Right renal pelvis (tissue), 4 donors: ENCODE data around the gene IL37. TPM values are rescaled to one million over a fixed set of nuclear protein-coding genes. Genes with fewer than 3 reads are reported as not detected.

Experiments used
- DNase-seq, 4 donors: peaks; one replicate each; pipeline ENCODE4 v3.0.0-alpha.2; 2013; ENCODE audit warnings: low read depth in 4 of 4, low spot score in 3 of 4, missing footprints in 1 of 4
- polyA plus RNA-seq, 4 donors: library from polyadenylated mRNA; unstranded; fragments of 120-200 nt; gene quantifications; one replicate each; pipeline ENCODE4 v1.2.1, GENCODE V29; 2013; ENCODE audit not compliant: insufficient read length in 4 of 4

IL37 gene, protein sequence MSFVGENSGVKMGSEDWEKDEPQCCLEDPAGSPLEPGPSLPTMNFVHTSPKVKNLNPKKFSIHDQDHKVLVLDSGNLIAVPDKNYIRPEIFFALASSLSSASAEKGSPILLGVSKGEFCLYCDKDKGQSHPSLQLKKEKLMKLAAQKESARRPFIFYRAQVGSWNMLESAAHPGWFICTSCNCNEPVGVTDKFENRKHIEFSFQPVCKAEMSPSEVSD
- polyA plus RNA-seq, result under 1 TPM in 2 of 4 donors, not detected in 2; 0.26 to 0.27 TPM

DNA sequence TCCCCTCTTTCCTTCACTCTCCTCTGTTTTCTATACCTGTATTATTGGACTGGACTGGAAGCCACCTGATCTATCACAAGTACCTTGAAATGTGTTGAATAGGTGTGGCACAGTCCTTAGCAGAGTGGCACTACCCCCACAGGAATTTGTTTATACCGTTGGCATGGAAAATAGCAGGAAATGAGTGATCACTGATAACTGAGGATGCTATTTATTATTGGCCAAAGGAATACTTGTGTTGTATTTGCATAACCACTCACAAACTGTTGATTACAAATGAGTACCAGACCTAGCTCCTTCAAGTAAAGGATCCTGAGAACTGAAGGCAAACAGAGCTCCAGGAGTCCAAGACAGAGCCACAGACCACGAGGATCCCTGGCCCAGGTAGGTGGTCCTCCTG, at the start of gene IL37:
Gene IL37, plus strand, starts transcription at position 301 of the 400 bp plus-strand sequence. CDS start 1,848 bp downstream, outside the sequence.
- DNase-seq, result no peak

DNA sequence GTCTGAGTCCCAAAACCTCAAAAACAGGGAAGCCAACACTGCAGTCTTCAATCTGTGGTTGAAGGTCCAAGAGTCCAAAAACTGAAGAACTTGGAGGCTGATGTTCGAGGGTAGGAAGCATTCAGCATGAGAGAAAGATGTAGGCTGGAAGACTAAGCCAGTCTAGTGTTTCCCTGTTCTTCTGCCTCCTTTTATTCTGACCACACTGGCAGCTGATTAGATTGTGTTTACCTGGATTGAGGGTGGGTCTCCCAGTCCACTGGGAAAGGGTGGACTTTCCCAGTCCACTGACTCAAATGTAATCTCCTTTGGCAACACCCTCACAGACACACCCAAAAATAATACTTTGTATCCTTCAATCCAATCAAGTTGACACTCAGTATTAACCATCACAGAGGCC, 46.9 kb upstream of the IL37 start:
- DNase-seq, result no peak

DNA sequence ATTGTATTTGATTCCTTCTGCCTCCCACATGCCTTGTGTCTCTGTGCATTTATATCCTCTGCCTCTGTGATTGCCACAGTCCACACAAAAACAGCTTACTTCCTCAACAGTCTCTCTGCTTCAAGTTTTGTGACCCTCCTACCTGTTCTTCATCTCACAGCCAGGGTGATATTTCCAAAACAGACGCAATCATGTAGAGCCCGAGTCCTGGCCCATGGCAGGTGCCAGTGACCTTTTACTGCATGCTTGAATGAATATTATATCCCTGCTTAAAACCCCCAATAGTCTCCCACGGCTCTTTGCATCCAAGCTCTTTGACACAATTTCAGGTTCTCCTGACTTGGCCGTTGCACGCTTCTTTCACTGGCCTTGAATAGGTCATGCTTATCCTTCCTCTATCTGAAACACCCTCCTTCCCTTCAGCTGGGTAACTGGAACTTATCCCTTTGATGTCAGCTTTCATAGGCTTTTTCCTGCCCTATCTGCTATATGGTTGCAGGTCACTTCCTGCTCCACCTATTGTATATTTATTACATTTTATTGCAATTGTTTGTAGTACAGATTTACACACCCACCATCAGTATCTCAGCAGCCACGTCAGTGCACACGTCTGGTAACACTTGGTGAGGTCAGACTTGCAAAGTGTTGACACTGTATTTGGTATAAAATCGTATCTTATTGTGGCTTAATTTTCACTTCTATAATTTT, 44.7 kb upstream of the IL37 start:
- no peak for DNase-seq

DNA sequence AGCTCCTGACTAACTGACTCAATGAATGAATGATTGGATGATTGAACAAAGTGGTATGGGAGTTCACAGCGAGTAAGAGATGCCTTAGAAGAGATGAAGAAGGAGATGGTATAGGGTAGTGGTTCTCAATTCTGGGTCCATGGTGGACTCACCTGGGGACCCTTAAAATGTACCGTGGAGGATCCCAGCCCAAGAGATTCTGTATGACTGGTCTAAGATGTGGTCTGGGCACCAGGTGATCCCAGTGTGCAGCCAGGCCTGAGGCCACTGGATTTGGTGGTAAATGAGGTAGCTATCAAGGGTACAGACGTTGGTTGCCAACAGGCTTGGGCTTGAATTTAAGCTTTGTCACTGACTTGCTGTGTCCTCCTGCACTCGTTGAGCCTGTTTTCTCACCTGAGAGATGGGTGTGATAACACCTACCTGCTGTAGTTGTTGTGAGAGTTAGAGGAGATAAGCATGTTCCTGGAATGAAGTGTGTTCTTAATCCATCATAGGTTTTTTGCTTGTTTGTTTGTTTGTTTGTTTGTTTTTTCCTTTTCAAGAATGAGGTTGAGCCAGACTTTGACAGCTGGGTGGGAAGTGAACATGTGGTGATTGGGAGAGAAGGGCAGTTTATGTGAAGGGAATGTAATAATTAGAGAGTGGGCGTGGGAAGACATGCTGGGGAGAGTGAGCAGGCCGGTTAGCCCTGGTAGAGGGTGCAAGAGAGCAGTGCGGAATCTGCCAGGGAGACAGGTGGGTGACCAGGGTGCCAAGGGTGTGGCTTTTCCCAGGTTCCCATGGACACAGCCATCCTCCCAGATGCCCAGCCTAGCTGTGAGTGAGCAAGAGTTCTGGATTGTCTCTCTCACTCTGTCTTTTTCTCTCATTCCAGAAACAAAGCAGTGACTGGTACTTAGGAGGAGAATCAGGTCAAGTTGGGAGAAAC, 43.0 kb upstream of the IL37 start:
- DNase-seq, result no peak

DNA sequence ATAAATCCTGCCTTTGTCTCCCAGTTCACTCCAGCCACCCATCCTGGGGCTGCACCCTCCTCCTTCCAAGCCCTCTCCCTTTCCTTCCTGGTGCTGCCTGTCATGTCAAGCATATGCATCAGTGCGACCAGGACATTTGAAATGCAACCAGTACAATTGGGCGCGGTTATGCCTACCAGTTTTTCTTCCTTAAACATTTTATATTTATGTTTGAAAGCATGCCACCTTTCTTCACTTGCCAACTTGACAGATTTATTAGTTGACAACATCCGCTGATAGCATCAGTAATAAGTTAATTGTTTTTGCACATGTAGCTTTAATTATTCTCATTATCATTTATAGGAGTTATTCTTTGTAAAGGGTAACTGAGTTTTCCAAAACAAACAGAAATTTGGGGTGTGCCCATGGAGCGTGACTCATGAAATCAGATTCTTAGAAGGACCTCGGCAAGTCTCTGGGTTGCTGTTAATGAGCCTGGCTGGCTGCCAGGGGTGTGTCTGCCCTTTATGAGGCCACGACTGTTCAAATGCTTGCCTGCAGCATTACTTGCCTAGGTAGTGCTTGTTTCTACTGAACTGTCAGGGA, 41.6 kb upstream of the IL37 start:
- peak; percentile 17 to 51 (median 38) for DNase-seq

DNA sequence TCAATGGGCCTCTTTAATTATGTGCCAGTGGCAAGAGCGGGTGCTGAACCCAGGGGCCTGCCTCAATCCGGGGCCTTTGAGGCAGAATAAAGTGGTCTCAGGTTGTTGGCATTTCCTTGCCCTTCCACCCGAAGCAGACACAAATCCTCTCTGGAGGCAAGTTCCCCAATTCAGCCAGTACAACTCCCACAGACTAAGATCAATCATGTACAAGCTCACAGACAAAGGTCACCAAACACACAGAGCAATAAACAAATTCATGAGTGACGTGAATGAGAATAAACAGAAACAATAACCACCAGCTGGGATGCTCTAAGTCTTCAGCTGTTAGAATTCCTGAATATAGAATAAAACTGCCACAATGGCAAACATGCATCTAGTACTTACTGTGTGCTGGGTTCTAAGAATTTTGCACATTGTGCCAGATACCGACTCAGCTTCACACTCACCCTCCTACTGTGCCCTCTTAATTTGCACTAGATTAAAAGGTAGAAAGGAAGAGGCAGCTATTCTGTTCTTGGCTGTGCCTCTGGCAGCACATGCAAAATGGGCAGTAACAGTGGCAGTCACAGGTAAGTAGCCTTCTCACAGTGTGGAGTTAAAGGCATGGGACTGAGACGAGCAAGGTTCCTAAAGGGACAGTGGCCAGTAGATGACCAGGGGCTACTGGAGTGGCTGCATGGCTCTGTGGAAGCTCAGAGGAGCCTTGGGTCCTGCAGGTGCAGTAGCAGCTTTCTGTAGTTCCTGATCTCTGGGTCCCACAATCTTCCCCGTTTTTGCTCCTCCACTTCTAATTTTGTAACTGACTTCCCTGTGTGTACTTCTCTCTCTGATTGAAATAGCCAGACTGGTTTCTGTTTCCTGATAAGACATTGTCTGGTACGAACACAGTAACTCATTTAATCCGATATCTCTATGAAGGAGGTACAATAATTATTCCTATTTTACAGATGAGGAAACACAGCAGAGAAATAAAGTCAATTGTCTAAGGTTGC, 39.8 kb upstream of the IL37 start:
- DNase-seq, result no peak

DNA sequence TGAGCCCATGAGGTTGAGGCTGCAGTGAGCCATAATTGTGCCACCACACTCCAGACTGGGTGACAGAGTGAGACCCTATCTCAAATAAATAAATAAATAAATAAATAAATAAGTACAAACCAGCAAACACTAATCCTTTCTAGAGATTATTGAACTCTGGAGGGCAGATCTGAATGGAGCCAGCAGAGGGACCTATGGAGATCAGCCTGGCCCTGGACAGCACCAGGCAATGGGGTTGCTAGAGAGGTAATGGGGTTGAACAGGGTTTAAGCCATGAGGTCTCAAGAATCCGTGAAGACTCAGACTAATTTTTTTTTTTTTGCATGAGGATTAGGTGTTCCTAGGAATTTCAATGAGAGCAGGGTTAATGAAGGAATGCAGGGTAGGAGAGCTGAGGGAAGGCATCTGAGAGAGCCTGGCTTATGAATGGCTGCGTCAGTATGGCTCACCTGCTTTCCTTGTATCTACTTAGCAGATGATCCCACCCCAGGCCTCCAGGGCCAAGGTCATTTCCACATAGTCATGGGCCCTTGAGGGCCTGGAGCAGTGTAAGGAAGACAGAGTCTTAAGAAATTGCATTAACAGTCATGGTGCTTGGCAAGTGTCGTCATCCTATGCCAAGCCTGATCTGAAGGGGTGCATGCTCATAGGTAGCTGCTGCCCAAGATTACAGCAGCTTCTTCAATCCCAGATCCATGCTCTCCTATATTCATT, 34.6 kb upstream of the IL37 start:
- DNase-seq, result no peak

DNA sequence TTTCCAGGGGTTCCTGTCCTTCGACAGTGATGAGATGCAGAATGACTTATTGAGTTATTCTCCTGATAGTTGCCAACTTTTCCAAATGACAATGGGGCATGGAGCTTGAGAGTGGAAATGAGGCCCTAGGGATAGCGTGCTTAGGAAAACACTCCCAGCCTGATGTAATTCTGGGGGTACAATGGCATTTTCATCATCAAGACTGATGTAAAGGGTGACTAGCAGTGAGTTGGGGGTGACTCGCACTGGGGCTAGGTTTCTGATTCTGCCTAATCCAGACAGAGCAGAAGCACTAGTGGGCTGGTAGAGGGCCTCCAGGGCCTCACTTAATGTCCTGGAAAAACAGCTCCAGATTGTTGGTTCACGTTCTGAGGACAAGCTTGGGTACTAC, 34.0 kb upstream of the IL37 start:
- no peak for DNase-seq

DNA sequence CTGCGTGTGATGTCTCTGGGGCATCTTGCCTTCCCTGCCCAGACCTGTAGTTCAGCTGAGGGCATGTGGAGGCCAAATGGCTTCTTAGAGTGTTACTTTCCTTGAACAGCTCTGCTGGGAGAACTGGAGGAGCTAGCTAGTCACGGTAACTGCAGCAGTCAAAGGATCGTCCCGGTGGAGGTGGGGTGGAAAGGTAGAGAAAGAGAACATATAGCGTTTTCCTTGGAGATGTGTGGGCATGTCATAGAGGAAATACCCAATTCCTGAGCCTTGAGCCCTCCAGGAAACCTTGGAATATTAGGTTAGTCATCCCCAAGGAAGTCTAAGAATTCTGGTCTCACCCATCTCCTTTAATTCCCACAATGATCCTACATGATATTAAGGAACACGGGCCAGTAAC, 33.5 kb upstream of the IL37 start:
- DNase-seq, result no peak

DNA sequence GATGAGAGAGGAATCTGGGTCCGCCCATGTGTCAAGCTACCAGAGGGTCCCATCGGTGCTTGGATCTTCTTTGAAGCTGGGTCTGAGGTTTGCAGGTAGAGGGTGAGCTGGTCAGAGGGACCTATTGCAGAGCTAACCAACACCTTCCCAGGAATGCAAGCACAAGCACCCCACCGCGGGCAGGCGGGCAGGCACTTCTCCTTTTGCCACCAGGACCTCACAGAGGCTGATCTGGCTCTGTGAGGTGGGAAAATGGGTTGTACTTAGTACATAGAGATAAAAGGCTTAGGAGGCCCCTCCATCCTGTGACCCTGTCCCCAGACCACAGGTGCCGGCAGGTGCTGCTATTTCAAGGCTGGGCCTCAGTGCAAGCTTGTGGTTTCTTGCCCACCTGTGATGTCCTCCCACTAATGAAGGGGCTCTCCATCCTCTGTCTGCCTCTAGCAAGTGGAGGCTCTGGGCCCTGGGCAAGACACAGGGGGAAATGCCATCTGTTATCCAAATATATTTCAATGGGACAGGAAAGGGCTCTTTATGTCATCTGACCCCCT, 31.4 kb upstream of the IL37 start:
- DNase-seq, result no peak

DNA sequence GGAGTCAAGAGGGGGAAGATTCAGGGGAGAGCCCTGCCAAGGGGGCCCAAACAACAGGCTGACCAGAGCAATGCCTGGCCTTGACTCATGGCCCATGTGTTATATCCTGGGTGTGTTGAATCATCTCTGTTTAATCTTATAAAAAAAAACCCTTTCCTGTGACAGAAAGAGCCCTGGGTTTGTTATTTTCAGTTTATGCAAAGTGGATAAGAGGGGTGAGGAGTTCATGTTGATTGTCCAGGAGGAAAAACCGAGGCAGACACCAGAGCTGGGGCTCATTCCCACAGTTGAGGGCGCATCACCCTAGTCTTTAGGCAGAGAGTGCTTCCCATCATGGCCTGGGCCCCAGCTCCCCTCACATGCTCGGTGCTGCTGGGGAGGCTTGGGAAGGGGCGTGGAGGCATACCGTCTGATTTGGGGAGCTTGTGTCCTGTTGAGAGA, 30.9 kb upstream of the IL37 start:
- no peak for DNase-seq

DNA sequence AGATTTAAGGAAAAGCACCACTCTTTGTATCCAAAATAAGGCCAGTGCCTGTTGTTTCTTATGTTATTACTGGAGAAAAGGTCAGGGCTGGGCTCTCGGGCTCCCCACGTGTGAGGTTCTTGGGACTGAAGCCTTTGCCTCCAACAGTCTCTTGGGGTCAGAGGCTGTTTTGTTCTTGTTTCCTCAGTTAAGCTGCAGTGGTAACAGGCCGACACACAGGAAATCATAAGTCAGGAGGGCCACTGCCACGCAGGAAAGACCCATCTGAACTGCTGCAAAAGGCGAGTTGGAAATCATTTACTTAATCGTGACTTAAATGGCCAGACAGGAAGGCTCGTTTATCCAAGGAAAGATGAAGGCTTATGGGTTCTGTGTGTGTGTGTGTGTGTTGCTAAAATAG, 30.3 kb upstream of the IL37 start:
- no peak for DNase-seq

DNA sequence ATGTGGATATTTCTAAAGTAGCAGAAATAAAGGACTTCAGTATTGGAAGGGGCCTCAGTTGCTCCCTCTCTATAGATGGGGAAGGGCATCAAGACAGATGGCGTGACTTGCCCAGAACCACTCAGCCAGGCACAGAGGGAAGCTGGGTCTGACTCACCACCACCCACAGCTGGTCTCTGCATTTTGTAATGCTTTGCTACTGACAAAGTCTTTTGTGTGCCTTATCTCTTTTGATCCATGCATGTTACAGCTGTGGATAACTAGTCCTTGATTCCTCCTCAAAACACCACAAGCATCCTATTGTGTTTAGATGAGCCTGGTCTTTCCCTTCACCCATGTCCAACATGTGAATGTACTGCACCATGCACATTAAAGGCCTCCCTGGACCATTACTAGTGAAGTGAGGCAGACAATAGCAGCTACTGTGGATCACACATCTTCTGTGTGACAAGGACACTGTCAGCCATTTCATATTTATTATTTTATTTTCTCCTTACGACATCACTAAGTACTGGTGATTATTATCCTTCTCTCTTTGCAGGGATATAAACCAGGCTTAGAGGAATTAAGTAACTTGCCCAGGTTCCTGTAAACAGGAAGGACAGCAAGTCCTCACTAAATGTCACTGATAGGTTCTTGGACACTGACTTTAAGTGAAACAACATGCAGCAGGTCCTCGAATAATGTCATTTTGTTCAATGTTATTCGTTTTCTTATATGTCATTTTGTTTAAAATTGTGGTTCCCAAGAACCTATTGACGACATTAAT, 29.6 kb upstream of the IL37 start:
- DNase-seq, result no peak

DNA sequence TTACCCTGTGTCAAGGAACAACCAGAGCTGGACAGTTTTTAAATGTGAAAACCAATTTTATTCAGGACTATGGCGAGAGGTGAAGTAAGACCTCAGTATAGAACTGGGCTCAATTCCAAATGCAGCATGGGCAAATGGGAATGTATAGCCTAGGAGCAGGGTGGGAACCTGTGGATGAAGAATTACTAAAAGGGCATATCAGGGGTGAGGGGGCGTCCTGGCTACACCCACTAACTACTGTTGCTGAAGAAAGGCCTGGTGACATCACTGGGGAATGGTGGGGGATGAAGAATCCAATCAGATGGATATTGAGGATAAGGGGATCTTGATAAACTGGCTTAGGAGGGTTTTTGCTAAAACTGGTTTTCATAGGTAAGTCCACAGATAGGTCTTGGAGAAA, 27.3 kb upstream of the IL37 start:
- DNase-seq, result no peak

DNA sequence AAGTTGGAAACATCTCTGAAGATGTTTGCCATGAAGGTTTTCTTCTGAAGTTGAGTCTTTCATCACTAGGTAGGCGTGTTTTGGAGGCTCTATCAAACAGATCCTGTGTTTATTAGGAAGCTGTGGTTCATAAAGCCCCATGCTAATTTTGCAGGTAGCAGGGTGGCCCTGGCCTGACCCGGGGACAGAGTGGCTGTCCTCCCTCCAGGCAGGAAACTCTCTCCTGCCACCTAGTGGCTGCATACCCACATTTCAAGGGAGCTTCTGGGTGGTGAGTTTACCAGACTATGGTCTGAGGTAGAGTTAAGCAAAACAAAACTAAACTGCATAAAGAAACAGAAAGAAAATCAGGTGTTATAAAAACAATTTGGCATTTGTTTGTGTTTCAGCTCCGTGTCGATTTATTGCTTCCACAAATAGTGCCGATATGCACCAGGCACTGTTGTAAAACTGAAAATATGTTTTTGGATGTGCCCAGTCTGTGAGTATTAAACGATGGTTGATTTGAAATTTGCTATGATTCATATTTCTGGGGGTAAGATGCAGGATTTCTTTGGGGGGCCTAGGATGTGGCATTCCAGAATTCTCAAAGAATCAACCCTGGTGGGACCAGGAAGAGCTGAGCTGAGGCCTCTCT, 26.0 kb upstream of the IL37 start:
- DNase-seq, result no peak

DNA sequence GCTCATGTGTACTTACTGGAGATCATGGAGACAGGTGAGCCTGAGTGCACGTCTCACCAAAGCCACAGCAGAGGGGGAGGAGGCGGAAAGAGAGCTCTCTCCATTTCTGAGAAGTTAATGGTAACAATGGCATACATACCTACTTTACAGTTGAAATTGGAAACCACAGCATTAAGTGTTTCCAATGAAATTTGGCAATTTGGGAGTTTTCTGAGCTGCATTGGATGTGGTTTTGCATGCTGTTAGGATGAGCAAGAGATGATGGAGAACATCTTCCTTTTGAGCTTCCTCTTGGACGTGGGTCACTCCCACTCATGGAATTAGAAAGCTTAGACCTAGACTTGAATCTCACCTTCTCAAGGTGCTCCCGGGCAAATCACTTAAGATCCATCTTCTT, 25.5 kb upstream of the IL37 start:
- DNase-seq, result no peak

DNA sequence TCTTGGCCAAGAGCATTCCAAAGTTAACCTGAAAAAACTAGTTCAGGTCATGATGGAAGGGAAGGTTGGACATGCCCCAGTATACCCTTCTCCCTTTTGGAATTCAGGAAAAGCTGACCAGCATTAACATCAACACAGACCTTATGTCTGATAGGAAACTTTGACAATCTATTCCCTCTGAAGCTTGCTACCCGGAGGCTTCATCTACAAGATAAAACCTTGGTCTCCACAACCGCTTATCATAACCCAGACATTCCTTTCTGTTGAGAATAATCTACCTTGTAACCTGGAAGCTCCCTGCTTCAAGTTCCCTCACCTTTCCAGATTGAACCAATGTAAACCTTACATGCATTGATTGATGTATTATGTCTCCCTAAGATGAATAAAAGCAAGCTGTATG, 24.7 kb upstream of the IL37 start:
- DNase-seq, result no peak
